ENCODE measurements around the gene TBL1X. TPM values are rescaled to one million over a fixed set of nuclear protein-coding genes. Genes with fewer than 3 reads are reported as not detected.

Gene TBL1X
- total and polyA plus RNA-seq, 2 of the 8 experiments (the other 6 are each of a cell fraction or from before 2014, with no cell fraction given): 13.3 to 25.6 TPM

DNA sequence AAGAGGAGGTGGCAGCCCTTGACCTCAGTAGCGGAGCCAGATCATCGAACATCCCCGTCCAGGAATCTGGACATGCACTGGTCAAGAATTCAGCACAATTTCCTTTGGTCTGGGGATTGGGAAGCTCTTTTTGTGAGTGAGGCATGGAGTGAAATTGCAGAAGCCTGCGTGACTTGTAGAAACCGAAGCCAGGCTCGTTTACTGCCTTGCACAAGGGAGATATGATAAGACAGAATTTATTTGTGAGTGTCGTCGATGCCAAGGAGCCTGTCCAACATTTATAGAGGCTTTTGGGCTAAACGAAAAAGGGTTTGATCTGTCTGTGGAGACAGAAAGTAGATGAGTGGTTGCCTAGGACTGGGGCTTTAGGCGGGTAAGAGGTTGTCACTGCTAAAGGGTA, 50.6 kb downstream of the TBL1X start:
- 0 out of 7 replicates have a peak, but pooled peaks cover 0 to 3% (median 0%) of the 10 kb centered on the region in 4 experiments for H3K4me1 ChIP-seq (replicated peaks in 1 of 4; ENCODE audit: control insufficient read depth in 3 of 4, insufficient read depth in 4 of 4, low read length in 3 of 4)
- ChIA-PET POLR2A (ENCODE audit: partially characterized antibody) (interaction anchor here (1.8 kb wide), 1 partner anchor 13 kb away, joined by 4 read pairs; no protein-coding TSS in a partner anchor), CTCF (ENCODE audit: partially characterized antibody) (no interaction called here)
- H3K4me3 ChIP-seq (ENCODE audit: extremely low read depth in 1 of 4, insufficient read depth in 2 of 4, low read depth in 3 of 4, low read length in 4 of 4): no peak overlapping the region
- H3K18ac ChIP-seq (ENCODE audit: extremely low read depth, low read length): no peak overlapping the region
- DNase-seq (ENCODE audit: low read depth in 1 of 2, low spot score in 2 of 2): no peak
- H4K5ac ChIP-seq (ENCODE audit: insufficient read length, low read depth, low read length): no peak overlapping the region
- no peak overlapping the region for H2BK5ac ChIP-seq (ENCODE audit: low read depth, low read length)
- no peak overlapping the region for H3K56ac ChIP-seq (replicated peaks; ENCODE audit: insufficient read length, low read depth, low read length)
- no peak overlapping the region for H4K8ac ChIP-seq (ENCODE audit: extremely low read depth, insufficient read depth, low read length)
- H3K79me2 ChIP-seq (ENCODE audit: control insufficient read depth in 1 of 2, insufficient read depth in 2 of 2, low read length in 2 of 2): 0 out of 4 replicates have a peak, but pooled peaks cover 0 to 4% of the 10 kb centered on the region in 2 experiments
- no peaks in the 10 kb centered on the region; a peak in 2 of 8 replicates for H3K36me3 ChIP-seq (ENCODE audit: control insufficient read depth in 2 of 4, insufficient read depth in 4 of 4, low read length in 3 of 4)
- H3K27me3 ChIP-seq (replicated peaks in 1 of 4; ENCODE audit: control insufficient read depth in 3 of 4, extremely low read depth in 1 of 4, insufficient read depth in 3 of 4, low read length in 3 of 4): no peaks in the 10 kb centered on the region
- H4K20me1 ChIP-seq (replicated peaks in 1 of 2; ENCODE audit: control insufficient read depth in 1 of 2, insufficient read depth in 2 of 2, low read length in 2 of 2): peaks cover 0 to 1% of the 10 kb centered on the region in 2 experiments
- H3K14ac ChIP-seq (ENCODE audit: insufficient read length): no peak overlapping the region
- H3K23ac ChIP-seq (ENCODE audit: insufficient read length): no peak overlapping the region
- H2BK15ac ChIP-seq (ENCODE audit: low read length): no peak overlapping the region
- no peak overlapping the region for H2BK20ac ChIP-seq (ENCODE audit: low read length)
- H3K4me2 ChIP-seq (ENCODE audit: insufficient read depth in 1 of 2, low read depth in 2 of 2, low read length in 2 of 2): no peak overlapping the region
- H2BK120ac ChIP-seq (replicated peaks; ENCODE audit: low read depth, low read length): no peak overlapping the region
- 0 out of 2 replicates have a peak, but pooled peaks cover 4% of the 10 kb centered on the region for H3K79me1 ChIP-seq (ENCODE audit: low read depth, low read length)
- H3K23me2 ChIP-seq (ENCODE audit: low read depth, low read length): no peaks in the 10 kb centered on the region
- H3K4ac ChIP-seq (replicated peaks; ENCODE audit: insufficient read length, low read depth, low read length): no peak overlapping the region
- H3K27ac ChIP-seq (ENCODE audit: low read depth, low read length): no peak overlapping the region
- no peak for FAIRE-seq
- 92% methylated on average over 9 of the region's 10 CpGs; no CpG with 5 or more reads in 1 of the 2 experiments for WGBS, 2 experiments (ENCODE audit: extremely low coverage in 1 of 2, insufficient coverage in 1 of 2, insufficient read length in 1 of 2, insufficient replicate concordance in 2 of 2, low coverage in 1 of 2, low lambda C conversion rate in 2 of 2, missing lambda C conversion rate in 1 of 2)
- no peak overlapping the region for H4K91ac ChIP-seq (replicated peaks; ENCODE audit: insufficient read length, low read length)
- no peak overlapping the region for H2BK12ac ChIP-seq (ENCODE audit: low read depth, low read length)
- no peak overlapping the region for H2AK5ac ChIP-seq (ENCODE audit: low read depth, low read length)
- H2AFZ ChIP-seq (ENCODE audit: low read length): no peak overlapping the region
- no peak overlapping the region for H3K9ac ChIP-seq (replicated peaks in 1 of 4; ENCODE audit: extremely low read depth in 1 of 4, low read depth in 3 of 4, low read length in 3 of 4)
- H3K9me3 ChIP-seq (ENCODE audit: insufficient read depth in 2 of 2, low read depth in 1 of 2, low read length in 1 of 2): no peaks in the 10 kb centered on the region
- TF ChIP-seq CBX5 (IDR thresholded peaks at IDR 0.05; ENCODE audit: low read depth, low read length) (no peak), SP1 (IDR thresholded peaks at IDR 0.05; ENCODE audit: low read depth, low read length) (no peak), ZNF274 (IDR thresholded peaks at IDR 0.05; ENCODE audit: borderline replicate concordance, extremely low read depth, low read length) (no peak), TCF12 (IDR thresholded peaks at IDR 0.05; ENCODE audit: low read depth, low read length) (no peak), SIN3A (conservative IDR thresholded peaks at IDR 0.05 in 1 of 2, IDR thresholded peaks at IDR 0.05 in 1 of 2; ENCODE audit: low read depth in 1 of 2, low read length in 2 of 2) (no peak), CEBPB (IDR thresholded peaks at IDR 0.05; ENCODE audit: low read depth, low read length) (no peak), ASH2L (IDR thresholded peaks at IDR 0.05; ENCODE audit: low read length) (no peak), BACH1 (IDR thresholded peaks at IDR 0.05; ENCODE audit: low read length) (no peak), JUN (IDR thresholded peaks at IDR 0.05; ENCODE audit: low read depth, low read length) (no peak)

Measured in H1 (cell line).